Activated CD4-positive, alpha-beta T cell treated with anti-CD3 and anti-CD28 coated beads, Interleukin-2, amount 50 U/mL, for 24 hours (primary cell): Measurements from ENCODE around the gene CBFA2T3.
"Not testable (repeated sequence)": the region's sequence is repeated elsewhere in the genome, so short reads cannot be mapped to it uniquely, and the experiment has no call there.

Experiments
- DNase-seq, 2 donors: peaks; one replicate each; pipeline ENCODE4 v3.0.0-alpha.2; 2020; ENCODE audit warnings: low read depth in 1 of 2, low spot score in 1 of 2

CBFA2T3 gene

DNA sequence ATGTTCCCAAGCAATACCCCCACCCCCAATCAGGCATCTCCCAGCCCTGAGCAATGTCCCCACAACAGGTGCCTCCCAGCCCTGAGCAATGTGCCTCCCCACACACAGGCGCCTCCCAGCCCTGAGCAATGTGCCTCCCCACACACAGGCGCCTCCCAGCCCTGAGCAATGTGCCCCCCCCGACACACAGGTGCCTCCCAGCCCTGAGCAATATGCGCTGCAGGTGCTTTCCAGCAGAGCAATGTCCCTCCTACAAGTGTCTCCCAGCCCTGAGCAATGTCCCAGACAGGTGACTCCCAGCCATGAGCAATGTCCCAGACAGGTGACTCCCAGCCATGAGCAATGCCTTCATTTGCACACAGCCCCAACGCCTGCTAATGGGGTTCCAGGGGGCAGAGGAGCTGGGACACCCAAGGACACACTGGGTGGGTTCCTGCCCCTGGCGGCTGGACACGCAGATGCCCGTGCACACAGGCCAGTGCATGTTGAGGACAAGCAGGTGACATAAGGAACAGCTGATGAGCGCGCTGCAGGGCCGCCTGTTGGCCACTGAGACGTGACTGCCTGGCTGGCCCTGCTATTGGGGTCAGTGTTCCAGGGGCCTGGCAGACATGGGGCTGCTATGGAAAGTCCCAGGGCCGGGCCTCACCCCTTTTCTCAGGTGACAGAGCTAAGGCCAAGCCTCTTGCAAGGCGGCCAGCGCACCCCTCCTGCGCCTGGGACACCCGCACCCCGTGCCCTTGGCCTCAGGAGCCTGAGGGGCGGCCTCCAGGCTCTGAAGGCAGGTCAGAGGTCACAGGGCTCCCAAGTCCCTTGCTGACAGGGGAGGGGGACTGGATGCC, 83.7 kb downstream of the CBFA2T3 start:
- no peak for DNase-seq

DNA sequence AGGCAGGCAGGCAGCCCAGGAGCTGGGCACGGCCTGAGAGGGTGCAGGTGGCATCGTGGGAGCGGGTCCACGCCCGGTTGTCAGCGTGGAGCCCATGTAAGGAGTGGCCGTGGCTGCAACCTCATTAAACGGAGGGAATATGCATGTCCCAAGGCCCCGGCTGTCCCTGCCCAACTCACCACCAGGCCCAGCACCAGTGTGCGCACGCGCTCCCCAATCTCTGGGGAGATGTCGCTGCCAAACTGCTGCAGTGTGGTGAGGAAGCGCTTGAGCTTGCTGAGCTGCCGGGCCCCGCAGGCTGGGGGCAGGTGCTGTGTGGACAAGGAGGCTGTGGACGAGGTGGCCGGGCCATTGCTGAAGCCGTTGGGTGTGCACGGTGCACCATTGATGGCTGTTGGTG, 84.9 kb downstream of the CBFA2T3 start:
- no peak for DNase-seq

GRCh38 chr16:88891083-88891482, 85.9 kb downstream of the CBFA2T3 start:
- DNase-seq: no peak

- DNase-seq: not testable (repeated sequence)
Measured at GRCh38 chr16:88889702-88890352, 87.2 kb downstream of the CBFA2T3 start.

DNA sequence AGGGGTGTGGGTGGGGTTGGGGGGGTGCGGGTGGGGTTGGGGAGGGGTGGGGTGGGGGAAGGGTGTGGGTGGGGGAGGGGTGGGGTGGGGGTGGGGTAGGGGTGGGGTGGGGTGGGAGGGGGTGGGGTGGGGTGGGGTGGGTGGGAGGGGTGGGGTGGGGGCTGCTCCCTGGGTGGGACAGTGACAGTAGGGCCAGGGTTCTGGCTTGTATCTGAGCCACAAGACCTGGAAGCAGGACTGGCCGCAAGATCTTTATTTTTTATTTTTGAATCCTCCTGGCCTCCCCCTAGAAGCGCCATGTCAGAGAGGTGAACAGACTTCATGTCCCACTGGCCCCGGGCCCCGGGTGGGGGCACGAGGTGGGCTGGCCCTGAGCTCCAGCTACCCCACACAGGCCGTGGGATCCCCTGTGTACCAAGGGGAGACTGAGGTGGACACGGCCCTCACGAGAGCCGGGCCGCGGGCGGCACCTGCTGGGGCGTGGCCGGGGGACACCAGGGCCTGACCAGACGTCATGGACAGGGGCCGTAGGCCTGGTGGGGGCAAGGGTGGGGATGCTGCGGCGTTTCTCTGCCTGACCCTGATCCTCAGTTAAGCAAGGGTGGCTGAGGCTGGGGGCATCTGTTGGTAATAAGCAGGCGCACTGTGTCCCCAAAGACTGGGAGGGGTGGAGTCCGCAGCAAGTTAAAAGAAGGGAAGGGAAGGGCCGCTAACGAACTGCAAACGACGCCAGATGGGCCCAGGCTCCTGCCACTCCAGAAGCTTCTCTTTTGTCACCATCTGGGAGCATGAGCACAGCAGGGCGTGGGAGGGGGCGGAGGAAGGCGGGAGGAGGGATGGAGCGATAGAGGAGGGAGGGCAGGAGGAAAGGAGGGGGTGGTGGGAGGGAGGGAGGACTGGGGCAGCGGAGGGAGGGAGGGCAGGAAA, 88.3 kb downstream of the CBFA2T3 start:
- no peak for DNase-seq

DNA sequence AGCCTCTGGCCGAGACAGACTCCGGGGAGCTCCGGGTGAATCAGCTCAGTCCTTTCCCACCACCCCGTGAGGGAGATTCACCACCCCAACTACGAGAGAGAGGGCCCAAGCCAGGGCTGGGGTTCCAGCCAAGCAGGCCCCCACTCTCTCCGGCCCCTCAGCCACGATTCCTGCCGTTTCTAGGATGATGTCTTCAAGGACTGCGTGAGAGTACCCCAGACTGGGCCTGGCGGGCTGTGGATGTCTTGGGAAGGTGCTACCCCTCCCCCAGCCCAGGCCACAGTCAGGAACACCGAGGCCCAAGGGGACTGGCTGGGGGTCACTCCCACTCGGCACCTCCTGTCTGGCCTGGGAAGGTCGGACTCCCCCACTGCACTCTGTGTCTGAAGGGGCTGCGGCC, 89.0 kb downstream of the CBFA2T3 start:
- DNase-seq: no peak

- no peak for DNase-seq
Measured at GRCh38 chr16:88886845-88887521, 90.0 kb downstream of the CBFA2T3 start.

DNA sequence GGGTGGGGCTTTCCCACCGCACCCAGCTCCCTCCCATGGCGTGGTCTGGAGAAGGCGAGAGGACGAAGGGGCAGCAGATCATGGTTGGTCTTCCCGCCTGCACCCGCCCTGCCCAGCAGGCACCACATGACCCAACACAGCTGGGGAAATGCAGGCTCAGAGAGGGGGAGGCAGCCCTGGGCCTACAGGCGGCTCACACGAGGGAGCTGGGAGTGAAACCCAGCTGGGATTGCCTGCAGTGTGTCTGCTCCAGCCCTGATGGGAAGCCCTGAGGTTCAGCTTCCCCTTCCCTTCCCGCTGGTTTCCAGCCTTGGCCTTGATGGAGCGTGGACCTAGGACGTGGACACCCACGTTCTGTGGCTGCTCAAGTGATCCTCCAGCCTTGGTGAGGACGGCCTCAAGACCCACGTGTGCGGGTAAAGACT, 90.6 kb downstream of the CBFA2T3 start:
- no peak for DNase-seq

- DNase-seq: no peak
Measured at GRCh38 chr16:88885693-88886280, 91.2 kb downstream of the CBFA2T3 start.

- DNase-seq: no peak
Measured at GRCh38 chr16:88884569-88885271, 92.3 kb downstream of the CBFA2T3 start.

GRCh38 chr16:88883946-88884345, 93.1 kb downstream of the CBFA2T3 start:
- DNase-seq: no peak

GRCh38 chr16:88883117-88883895, 93.7 kb downstream of the CBFA2T3 start:
- no peak for DNase-seq

GRCh38 chr16:88882358-88883030, 94.5 kb downstream of the CBFA2T3 start:
- DNase-seq: no peak

DNA sequence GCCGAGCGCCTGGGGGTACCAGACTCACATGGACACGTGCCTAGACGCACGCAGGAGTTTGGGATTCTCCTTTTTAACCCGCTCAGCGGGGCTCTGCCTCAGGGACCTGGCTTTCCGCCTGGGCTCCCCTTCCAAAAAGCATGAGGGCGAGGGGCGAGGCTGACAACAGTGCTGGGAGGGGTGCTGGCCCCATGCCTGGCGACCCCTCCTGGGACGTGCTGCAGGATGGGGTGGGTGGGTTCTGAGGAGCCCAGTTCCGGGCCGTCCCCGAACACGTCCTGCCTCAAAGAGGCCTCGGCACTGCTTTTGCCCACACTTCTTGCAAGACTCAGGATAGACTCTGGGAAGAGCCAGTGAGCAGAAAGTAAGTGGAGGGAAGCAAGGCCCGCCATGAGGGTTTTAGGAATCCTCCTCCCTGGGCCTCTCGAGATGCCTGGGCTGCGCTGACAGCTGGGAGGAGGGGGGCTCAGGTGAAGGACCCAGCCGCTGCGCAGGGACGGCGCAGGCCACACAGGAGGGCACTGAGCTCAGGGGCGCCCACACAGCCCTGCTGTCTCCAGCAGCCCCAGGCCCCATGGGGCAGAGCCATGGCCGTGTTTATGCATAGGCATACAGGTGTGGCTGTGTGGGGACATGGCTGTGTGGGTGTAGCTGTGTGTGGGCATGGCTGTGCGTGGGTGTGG, 95.2 kb downstream of the CBFA2T3 start:
- no peak for DNase-seq

GRCh38 chr16:88881007-88881615, 95.9 kb downstream of the CBFA2T3 start:
- DNase-seq: no peak

- no peak for DNase-seq
Measured at GRCh38 chr16:88880226-88881006, 96.6 kb downstream of the CBFA2T3 start.

GRCh38 chr16:88879788-88880055, 97.3 kb downstream of the CBFA2T3 start:
- no peak for DNase-seq
